NCI-H2029 treated with DMSO at 0.1 percent for 48 hours (cell line): ENCODE data around the gene OR51A7.
"Not testable (repeated sequence)": the region's sequence is repeated elsewhere in the genome, so short reads cannot be mapped to it uniquely, and the experiment has no call there.

ENCODE experiments used
- DNase-seq: peaks from one replicate; lab custom pipeline; 2025; lab: John Stamatoyannopoulos, UW

OR51A7 gene

GRCh38 chr11:4955613-4956012 lies 52.0 kb downstream of the OR51A7 start, which contains the start of gene OR51A2:
Gene OR51A2, minus strand, starts transcription at chr11:4955713. Its CDS starts 0 bp downstream, at chr11:4955713.
- DNase-seq, result not testable (repeated sequence)

DNA sequence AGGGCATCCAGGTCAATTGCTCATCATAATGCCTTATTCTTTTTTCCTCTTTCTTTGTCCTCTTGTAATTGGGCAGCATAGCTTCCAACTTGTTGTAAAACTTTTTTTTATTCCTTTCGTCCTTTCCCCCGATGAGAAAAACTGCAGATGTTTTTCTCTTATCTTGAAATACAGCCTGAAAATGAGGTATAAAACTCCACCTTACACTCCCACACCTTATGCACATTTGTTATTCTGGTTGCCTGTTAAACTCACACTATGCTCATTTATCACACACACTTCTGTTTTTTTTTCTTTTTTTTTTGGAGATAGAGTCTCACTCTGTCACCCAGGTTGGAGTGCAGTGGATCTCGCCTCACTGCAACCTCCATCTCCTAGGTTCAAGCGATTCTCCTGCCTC lies 53.8 kb downstream of the OR51A7 start:
- DNase-seq, result no peak
